Fibroblast of lung (primary cell): Measurements from ENCODE around the gene SLC22A14.
"Not testable (repeated sequence)": the region's sequence is repeated elsewhere in the genome, so short reads cannot be mapped to it uniquely, and the experiment has no call there.

Source experiments
- CTCF ChIP-seq, 2 donors: IDR thresholded peaks in 1 of 2; conservative IDR thresholded peaks in 1 of 2; 1 replicate in 1 of 2; 2 replicates in 1 of 2; pipeline ENCODE4 v1.5.1; 2011 to 2012; ENCODE audit warnings: low read length in 2 of 2, control low read depth in 1 of 2, inconsistent platforms in 1 of 2, low read depth in 1 of 2, mild to moderate bottlenecking in 1 of 2
- EZH2 ChIP-seq: IDR thresholded peaks from 2 replicates; pipeline ENCODE4 v1.5.1; 2012; ENCODE audit warnings: low read length, control low read depth, mild to moderate bottlenecking; ENCODE audit errors: missing control alignments

- TF ChIP-seq EZH2; CTCF (conservative IDR thresholded peaks at IDR 0.05 in 1 of 2, IDR thresholded peaks at IDR 0.05 in 1 of 2; ENCODE audit: low read depth in 1 of 2, low read length in 2 of 2): not testable (repeated sequence)
Observed at GRCh38 chr3:38289286-38290217, 7.5 kb downstream of the SLC22A14 start.
